ENCODE results near the gene LKAAEAR1. TPM values are rescaled to one million over a fixed set of nuclear protein-coding genes. Genes with fewer than 3 reads are reported as not detected.

The LKAAEAR1 gene
- total and polyA plus RNA-seq, 2 of the 13 experiments (the other 11 are each of a cell fraction or from before 2014, with no cell fraction given): not detected

GRCh38 chr20:64101731-64102621 lies 17.8 kb upstream of the LKAAEAR1 start (continued):
- TF ChIP-seq, protein P1, sequence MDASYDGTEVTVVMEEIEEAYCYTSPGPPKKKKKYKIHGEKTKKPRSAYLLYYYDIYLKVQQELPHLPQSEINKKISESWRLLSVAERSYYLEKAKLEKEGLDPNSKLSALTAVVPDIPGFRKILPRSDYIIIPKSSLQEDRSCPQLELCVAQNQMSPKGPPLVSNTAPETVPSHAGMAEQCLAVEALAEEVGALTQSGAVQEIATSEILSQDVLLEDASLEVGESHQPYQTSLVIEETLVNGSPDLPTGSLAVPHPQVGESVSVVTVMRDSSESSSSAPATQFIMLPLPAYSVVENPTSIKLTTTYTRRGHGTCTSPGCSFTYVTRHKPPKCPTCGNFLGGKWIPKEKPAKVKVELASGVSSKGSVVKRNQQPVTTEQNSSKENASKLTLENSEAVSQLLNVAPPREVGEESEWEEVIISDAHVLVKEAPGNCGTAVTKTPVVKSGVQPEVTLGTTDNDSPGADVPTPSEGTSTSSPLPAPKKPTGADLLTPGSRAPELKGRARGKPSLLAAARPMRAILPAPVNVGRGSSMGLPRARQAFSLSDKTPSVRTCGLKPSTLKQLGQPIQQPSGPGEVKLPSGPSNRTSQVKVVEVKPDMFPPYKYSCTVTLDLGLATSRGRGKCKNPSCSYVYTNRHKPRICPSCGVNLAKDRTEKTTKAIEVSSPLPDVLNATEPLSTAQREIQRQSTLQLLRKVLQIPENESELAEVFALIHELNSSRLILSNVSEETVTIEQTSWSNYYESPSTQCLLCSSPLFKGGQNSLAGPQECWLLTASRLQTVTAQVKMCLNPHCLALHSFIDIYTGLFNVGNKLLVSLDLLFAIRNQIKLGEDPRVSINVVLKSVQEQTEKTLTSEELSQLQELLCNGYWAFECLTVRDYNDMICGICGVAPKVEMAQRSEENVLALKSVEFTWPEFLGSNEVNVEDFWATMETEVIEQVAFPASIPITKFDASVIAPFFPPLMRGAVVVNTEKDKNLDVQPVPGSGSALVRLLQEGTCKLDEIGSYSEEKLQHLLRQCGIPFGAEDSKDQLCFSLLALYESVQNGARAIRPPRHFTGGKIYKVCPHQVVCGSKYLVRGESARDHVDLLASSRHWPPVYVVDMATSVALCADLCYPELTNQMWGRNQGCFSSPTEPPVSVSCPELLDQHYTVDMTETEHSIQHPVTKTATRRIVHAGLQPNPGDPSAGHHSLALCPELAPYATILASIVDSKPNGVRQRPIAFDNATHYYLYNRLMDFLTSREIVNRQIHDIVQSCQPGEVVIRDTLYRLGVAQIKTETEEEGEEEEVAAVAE (CRISPR knock-in tag; IDR thresholded peaks at IDR 0.05; ENCODE audit: borderline replicate concordance): no peak
- no peak for TF ChIP-seq E2F2 (CRISPR knock-in tag; IDR thresholded peaks at IDR 0.05; ENCODE audit: borderline replicate concordance)
- no peak for TF ChIP-seq SNAI1 (CRISPR knock-in tag; IDR thresholded peaks at IDR 0.05; ENCODE audit: borderline replicate concordance)
- TF ChIP-seq ZNF18 (CRISPR knock-in tag; IDR thresholded peaks at IDR 0.05; ENCODE audit: insufficient replicate concordance): no peak
- TF ChIP-seq ZNF550 (CRISPR knock-in tag; IDR thresholded peaks at IDR 0.05; ENCODE audit: borderline replicate concordance): no peak
- no peak for TF ChIP-seq ZBTB40 (IDR thresholded peaks at IDR 0.05)
- TF ChIP-seq ZBTB40 (CRISPR knock-in tag; IDR thresholded peaks at IDR 0.05): no peak
- TF ChIP-seq ZNF225 (CRISPR knock-in tag; IDR thresholded peaks at IDR 0.05): peak; percentile 36; the same call in 1 of the 2 replicates
- TF ChIP-seq ARID2 (CRISPR knock-in tag; IDR thresholded peaks at IDR 0.05; ENCODE audit: borderline replicate concordance): no peak
- TF ChIP-seq HES4 (CRISPR knock-in tag; IDR thresholded peaks at IDR 0.05; ENCODE audit: borderline replicate concordance): 0 out of 2 replicates have a peak, but pooled peaks have one; percentile 44
- TF ChIP-seq HOXA3 (CRISPR knock-in tag; IDR thresholded peaks at IDR 0.05): peak; percentile 49; the same call in 1 of the 2 replicates

Data from HepG2 (cell line).